DLD1 (cell line): Measurements from ENCODE around the gene SYNPR.

Source experiments
- in situ Hi-C: cut with HindIII; loops from 2 replicates; pipeline ENCODE4 v1.10.0; 2017; ENCODE audit warnings: low sequenced_read_pairs

SYNPR gene

DNA sequence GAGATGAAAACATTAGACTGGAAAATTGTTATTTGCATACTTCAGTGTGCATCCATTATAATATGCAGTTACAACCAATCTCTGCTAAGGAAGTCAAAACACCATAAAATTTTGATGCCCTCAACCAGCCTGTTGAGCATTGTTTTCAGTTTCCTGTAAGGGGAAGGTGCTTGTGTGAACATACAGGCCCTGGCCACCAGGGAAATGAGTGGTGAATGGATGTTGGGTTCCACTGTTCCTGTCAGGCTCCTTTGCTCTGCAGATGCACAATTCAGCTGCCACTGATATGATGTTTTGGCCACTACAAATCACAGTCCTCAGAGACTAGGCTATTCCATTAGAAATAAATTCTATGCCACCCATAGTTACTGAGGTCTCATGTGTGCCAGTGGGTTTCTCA, 184.6 kb downstream of the SYNPR start:
- in situ Hi-C loops, result no loop called here

DNA sequence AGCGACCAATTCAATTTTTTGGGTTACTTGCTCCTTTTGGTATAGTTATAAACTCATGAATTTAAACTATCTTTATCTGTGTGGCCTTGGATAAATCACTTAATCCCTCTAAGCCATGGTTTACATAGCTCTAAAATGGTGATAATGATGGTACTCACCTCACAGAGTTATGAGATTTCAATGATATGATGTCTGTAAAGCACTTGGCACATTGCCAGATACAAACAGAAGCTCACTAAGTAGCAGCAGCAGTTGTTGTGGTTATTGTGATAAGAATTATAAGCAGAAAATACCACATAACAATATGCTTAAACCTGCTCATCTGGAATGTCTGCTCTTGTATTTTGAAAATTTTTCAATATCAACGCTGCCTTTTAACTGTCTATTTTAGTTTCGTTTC, 189.3 kb downstream of the SYNPR start:
- in situ Hi-C loops, result no loop called here

DNA sequence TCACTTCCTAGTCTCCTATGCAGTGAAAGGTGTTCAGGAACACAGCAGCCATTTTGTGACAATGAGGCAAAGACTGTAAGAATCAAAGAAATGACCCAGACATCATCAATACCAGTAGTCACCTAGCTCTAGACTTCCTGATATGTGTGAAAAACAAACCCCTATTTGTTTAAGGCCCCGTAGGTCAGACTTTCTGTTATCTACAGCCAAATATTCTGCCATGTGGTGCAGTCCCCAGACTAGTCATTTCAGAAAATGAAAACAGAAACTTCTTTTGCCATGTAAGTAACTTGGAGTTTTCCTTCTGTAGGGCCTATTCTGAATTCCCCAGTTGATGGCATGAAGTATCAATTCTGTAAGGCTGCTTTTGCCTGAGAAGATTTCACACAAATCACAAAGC, 192.6 kb downstream of the SYNPR start:
- in situ Hi-C loops, result no loop called here

DNA sequence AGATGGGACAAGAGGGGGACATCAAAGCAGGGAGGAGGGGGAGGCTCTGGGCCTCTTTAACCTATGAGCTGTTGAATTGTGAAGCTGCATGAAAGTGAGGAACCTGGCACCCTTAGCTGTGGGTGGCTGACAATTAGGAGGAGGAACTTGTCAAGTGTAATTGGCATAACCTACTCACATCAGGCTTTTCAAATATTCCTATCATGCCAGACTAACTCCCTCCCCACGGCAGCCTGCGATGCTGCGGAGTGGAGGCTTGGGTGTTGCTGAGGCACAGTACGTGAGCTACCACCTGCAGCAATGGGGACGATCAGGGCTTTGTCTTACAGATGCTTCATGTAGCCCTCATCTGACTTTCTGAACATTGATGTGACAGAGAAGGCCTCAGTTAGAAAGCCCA, 193.7 kb downstream of the SYNPR start:
- in situ Hi-C loops, result no loop called here

GRCh38 chr3:63473641-63474166, 195.6 kb downstream of the SYNPR start:
- in situ Hi-C loops, result no loop called here

- in situ Hi-C loops, result no loop called here
Measured at GRCh38 chr3:63474828-63475518, 196.9 kb downstream of the SYNPR start.

DNA sequence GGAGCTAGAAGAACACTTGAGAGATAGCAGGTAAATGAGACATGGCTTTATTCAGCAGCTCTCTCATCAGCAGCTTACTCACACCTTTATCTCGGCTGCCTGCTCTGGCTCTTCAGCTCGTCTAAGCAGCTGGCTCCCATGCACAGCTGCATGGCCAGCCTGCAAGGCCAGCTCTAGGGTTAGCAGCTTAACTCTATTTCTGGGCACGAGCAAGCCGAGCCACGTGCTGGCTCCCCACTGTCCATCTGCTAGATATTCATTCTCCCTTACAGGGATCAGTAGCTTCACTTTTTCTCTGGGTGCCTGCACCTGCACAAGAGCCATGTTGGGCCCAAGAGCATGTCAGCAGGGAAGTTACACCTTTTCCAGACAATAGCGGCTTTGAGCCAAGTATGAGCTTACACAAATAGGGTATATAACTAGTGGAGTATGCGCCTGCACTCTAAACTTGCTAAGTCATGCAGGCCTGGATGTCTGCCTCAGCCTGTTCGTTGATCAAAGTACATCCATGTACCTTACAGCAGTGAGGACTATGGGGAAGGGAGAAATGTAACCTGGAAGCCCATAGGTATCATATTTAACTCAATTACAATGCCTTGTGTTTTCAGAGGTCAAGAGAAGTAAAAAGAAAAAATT, 199.5 kb downstream of the SYNPR start:
- in situ Hi-C loops, result no loop called here

DNA sequence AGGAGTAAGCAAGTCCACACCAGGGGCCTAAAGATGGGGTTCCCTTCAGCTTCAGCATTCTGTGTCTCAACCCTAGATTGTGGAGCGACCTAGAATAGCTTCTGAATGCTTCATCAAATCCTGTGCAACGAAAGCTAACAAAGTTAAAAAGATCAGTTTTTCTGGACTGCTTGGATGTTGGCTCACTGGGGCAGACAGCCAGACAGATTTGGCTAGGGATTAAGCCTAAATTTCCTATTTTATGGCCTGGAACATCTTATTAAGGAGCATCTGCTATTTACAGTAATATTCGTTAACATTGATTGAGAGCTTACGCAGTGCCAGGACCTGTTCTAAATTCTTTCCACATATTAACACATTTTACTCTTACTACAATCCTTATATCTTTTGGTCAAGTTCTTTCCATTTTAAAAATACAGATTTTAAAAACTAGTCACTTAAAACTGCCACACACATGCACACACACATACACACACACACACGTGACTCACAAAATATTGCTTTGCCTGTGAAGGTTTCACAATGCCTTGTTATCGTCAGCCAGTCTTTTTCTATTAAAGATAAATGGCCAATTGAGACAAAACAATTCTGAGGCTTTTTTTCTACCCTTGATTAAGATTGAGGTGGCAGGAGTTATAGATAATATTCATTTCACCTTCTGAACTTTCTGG, 201.0 kb downstream of the SYNPR start:
- in situ Hi-C loops, result no loop called here

GRCh38 chr3:63479661-63480035, 201.5 kb downstream of the SYNPR start:
- in situ Hi-C loops, result no loop called here

DNA sequence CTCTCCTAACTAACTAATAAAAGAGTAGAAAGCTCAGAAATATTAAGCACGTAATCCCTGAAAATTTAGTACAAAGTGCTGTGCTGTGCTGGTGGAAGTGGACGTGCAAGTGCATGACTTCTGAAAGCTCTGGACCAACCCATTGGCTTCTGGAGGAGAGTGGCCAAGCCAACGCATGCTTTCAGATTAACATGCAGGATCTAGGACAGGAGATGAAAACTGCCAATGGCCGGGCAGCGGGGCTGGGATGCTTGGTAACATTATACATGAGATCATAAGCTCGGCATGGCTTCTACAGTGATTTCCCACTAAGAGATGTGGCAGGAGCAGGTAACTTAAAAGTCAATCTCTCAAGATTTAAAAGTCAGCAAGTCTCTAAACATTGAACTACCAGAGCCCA, 203.5 kb downstream of the SYNPR start:
- in situ Hi-C loops, result no loop called here

DNA sequence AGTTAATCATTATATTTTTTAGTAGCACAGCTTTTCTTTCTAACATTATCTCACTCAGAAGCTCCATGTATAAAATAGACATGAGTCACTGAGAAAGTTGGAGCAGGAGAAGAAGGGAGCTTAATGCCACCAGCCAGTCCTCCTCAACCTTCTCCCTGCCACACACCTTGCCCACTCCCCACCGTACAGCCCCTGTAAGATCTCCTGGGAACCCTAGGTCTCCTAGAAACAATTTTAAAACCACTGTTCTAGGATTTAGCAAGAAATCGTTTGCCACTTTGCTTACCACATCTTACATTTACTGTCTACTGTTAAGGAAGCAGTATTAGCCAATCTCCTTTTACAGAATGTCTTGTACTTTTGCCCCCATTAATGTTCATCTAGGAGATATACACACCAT, 204.2 kb downstream of the SYNPR start:
- in situ Hi-C loops, result no loop called here

- in situ Hi-C loops, result no loop called here
Measured at GRCh38 chr3:63492464-63492863, 214.4 kb downstream of the SYNPR start.

DNA sequence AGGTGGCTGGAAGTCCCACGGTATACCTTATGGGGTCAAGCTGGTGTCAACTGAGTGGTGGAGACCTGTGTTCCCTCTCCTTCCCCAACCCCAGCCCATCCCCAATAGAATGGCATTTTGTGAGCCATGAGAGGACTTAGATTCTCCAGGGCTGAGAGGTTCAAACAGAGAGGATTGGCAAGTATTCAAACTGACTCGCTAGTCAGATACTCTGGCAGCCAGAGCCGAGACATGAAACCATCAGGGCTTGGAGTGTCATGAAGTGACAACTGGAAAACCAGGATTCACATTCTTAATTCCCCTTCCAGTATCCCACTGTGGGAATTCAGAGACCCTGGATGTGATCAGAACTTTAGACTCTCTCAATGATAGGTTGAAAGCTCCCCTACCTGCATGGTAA, 215.0 kb downstream of the SYNPR start:
- in situ Hi-C loops, result no loop called here

- in situ Hi-C loops, result no loop called here
Measured at GRCh38 chr3:63494646-63495045, 216.5 kb downstream of the SYNPR start.

DNA sequence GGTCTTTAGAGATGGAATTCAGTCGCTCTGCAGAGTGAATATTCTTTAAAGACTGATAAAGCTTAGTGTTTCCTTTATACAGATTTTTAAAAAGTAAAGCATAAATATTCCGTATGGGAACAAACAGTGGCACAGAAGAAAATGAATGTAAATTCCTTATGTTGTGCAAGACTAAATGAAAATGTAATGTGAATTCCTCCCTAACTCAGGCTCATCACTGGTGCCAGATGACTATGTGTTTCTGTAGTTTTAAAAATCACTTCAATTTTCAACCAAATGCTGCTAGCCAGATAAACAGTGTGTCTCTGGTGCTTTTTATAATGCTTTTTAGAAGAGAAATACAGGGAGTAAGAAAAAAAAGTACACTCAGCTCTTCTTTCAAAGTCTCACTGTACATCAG, 219.5 kb downstream of the SYNPR start:
- in situ Hi-C loops, result no loop called here

- in situ Hi-C loops, result no loop called here
Measured at GRCh38 chr3:63500196-63500595, 222.1 kb downstream of the SYNPR start.

DNA sequence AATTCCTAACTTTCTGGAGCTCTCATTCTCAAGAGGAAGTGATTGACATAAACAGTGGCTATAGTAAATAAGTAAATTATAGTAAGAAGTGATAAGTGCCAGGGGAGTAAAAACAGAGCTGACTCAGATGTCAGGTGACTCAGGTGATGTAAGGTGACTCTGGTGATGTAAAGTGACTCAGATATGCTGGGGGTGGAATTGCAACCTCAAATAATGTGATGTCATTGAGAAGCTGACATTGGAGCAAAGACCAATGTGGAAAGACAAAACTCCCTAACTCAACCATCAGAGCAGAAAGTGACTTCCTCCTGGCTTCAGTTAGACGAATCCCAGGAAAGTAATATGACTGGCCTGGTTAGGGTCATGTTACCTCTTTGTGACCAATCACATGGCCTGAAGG, 230.2 kb downstream of the SYNPR start:
- in situ Hi-C loops, result no loop called here

DNA sequence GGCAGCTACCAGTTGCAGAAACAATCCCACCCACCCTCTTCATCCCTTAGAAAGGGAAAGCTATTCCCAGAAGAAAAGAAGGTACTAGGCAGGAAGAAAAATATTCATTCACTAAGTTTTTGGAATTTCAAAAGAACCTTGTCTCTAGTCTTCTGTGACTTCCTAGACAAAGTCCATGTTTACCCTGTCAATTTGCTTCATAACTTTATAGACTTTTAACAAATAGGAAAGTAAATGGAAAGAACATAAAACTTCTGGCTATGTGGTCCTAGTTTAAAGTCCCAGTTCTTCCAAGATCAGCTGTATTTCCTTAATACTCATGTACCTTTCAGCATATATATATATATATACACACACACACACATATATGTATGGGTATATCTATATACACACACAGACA, 230.7 kb downstream of the SYNPR start:
- in situ Hi-C loops, result no loop called here

DNA sequence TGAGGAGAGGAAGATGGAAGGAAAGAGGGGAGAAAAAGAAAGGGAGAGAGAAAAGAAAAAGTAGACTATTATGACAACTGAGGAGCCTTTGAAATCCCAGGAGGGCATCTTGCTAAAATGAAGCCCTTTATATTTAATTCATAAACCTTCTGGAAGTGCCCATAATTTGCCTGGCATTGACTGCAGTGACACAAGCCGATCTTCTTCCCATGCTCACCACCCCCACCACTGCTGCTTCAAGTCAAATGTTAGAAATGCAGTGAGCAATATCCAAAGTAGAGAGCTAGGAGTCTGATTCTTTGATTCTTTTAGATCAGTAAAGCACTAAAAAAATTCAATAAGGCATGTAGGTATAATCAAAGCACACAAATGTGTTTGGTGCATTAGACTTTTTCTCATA, 235.7 kb downstream of the SYNPR start:
- in situ Hi-C loops, result no loop called here

DNA sequence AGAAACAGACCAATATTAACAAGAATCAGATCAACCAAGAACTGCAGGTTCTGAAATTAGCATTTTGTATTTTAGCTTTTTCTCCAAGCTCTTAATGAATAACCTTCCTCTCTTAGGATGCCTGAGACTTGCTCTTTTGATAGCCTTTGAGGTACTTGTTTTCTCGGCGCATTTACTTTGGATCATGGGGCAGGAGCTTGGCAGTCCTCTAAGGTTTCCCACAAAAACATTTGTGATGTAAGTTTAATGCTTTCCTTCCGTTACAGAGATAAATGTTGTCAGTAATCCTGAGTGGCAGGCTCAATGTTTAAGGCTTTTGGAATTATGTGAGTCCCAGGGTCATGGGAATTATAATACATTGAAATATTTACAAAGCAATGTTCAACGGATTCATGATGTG, 236.6 kb downstream of the SYNPR start:
- in situ Hi-C loops, result no loop called here

DNA sequence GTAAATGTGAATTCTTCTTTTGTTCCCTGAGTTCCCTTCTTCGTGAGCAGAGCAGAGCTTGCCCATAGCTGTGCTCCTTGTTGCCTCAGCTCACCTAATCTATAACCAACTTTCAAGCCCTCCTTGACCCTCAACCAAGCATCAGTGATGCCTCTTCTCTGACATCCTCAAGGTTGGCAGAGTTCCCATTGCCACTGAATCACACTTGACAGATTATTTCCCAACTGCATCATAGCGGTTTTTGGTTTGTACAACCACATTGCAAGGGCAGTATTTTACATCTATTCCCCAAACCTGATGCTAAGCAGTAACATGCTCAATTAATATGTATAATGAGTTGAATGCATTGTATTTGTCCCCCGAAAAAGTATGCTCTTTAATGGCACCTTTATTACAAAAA, 241.3 kb downstream of the SYNPR start:
- in situ Hi-C loops, result no loop called here

GRCh38 chr3:63521657-63522056, 243.5 kb downstream of the SYNPR start:
- in situ Hi-C loops, result no loop called here
